Measurements from ENCODE around the gene POU3F1.

POU3F1 gene

GRCh38 chr1:38074302-38074677 lies 27.7 kb upstream of the POU3F1 start:
- DNase-seq (ENCODE audit: insufficient read length, low spot score): no peak
- FAIRE-seq: no peak

- no peak for DNase-seq (ENCODE audit: insufficient read length, low spot score)
Observed at GRCh38 chr1:38073534-38074301, 27.1 kb upstream of the POU3F1 start.

GRCh38 chr1:38072858-38073257 lies 26.3 kb upstream of the POU3F1 start:
- DNase-seq (ENCODE audit: insufficient read length, low spot score) (no peak), FAIRE-seq (no peak)

More at GRCh38 chr1:38073534-38074301, 27.1 kb upstream of the POU3F1 start:
- FAIRE-seq: no peak

GRCh38 chr1:38071312-38072256 lies 25.0 kb upstream of the POU3F1 start:
- FAIRE-seq (peak; percentile 4), DNase-seq (ENCODE audit: insufficient read length, low spot score) (peak; percentile 19)

GRCh38 chr1:38068980-38069340 lies 22.4 kb upstream of the POU3F1 start:
- DNase-seq (ENCODE audit: insufficient read length, low spot score) (no peak), FAIRE-seq (no peak)

GRCh38 chr1:38068220-38068979 lies 21.8 kb upstream of the POU3F1 start:
- no peak for DNase-seq (ENCODE audit: insufficient read length, low spot score)
- FAIRE-seq: no peak

GRCh38 chr1:38064197-38064903 lies 17.8 kb upstream of the POU3F1 start:
- DNase-seq (ENCODE audit: insufficient read length, low spot score) (peak; percentile 68), FAIRE-seq (peak; percentile 51)

- no peak for FAIRE-seq
Observed at GRCh38 chr1:38063616-38064015, 17.0 kb upstream of the POU3F1 start.

GRCh38 chr1:38062361-38063288 lies 16.0 kb upstream of the POU3F1 start:
- FAIRE-seq (no peak), DNase-seq (ENCODE audit: insufficient read length, low spot score) (no peak)

More at GRCh38 chr1:38063616-38064015, 17.0 kb upstream of the POU3F1 start:
- DNase-seq (ENCODE audit: insufficient read length, low spot score): no peak

- DNase-seq (ENCODE audit: insufficient read length, low spot score): no peak
- FAIRE-seq: no peak
Observed at GRCh38 chr1:38061883-38062328, 15.3 kb upstream of the POU3F1 start.

- no peak for DNase-seq (ENCODE audit: insufficient read length, low spot score)
- FAIRE-seq: no peak
Observed at GRCh38 chr1:38061290-38061689, 14.7 kb upstream of the POU3F1 start.

- no peak for FAIRE-seq
- no peak for DNase-seq (ENCODE audit: insufficient read length, low spot score)
Observed at GRCh38 chr1:38060498-38060897, 13.9 kb upstream of the POU3F1 start.

GRCh38 chr1:38059635-38060250 lies 13.2 kb upstream of the POU3F1 start:
- DNase-seq (ENCODE audit: insufficient read length, low spot score): no peak
- FAIRE-seq: no peak

GRCh38 chr1:38055965-38056364 lies 9.4 kb upstream of the POU3F1 start:
- no peak for FAIRE-seq
- no peak for DNase-seq (ENCODE audit: insufficient read length, low spot score)

GRCh38 chr1:38055398-38055797 lies 8.8 kb upstream of the POU3F1 start:
- DNase-seq (ENCODE audit: insufficient read length, low spot score) (no peak), FAIRE-seq (no peak)

GRCh38 chr1:38053416-38054091 lies 7.0 kb upstream of the POU3F1 start:
- DNase-seq (ENCODE audit: insufficient read length, low spot score) (no peak), FAIRE-seq (no peak)

- DNase-seq (ENCODE audit: insufficient read length, low spot score) (no peak), FAIRE-seq (no peak)
Observed at GRCh38 chr1:38052750-38053415, 6.3 kb upstream of the POU3F1 start.

- FAIRE-seq (no peak), DNase-seq (ENCODE audit: insufficient read length, low spot score) (no peak)
Observed at GRCh38 chr1:38051079-38051543, 4.5 kb upstream of the POU3F1 start.

Data from HTR-8/SVneo (cell line).